ENCODE measurements around the gene GPR153.
A peak's percentile ranks its signal among the peaks of the same experiment; 100 is the strongest.

GPR153 gene

GRCh38 chr1:6235296-6235677 is 25.6 kb downstream of the GPR153 start:
- TF ChIP-seq CTCF (IDR thresholded peaks at IDR 0.05; ENCODE audit: low read length) (no peak), EZH2 (IDR thresholded peaks at IDR 0.05; ENCODE audit: borderline replicate concordance, low read length) (no peak)
- Histone ChIP-seq H3K4me1 (ENCODE audit: insufficient read depth, low read length, severe bottlenecking) (peaks cover 15% of the 10 kb centered on the region), H3K4me3 (ENCODE audit: low read depth, low read length, poor library complexity, severe bottlenecking) (peak overlapping the region; percentile 69), H3K4me2 (ENCODE audit: low read length) (peak overlapping the region; percentile 84), H3K9me3 (ENCODE audit: low read length) (no peaks in the 10 kb centered on the region), H3K9ac (ENCODE audit: low read length) (peak overlapping the region; percentile 75), H2AFZ (ENCODE audit: low read length) (no peak overlapping the region), H3K79me2 (ENCODE audit: insufficient read depth, low read length) (peaks cover 14% of the 10 kb centered on the region; the same call in 1 of the 2 replicates), H3F3A (ENCODE audit: insufficient read depth, low read length) (no peaks in the 10 kb centered on the region), H4K20me1 (ENCODE audit: insufficient read depth, low read length) (no peaks in the 10 kb centered on the region), H3K36me3 (ENCODE audit: insufficient read depth, low read length) (peaks cover 39% of the 10 kb centered on the region), H3K27me3 (ENCODE audit: insufficient read depth, low read length) (no peaks in the 10 kb centered on the region; the same call in 1 of the 2 replicates), H3K9me2 (ENCODE audit: low read depth, low read length) (no peaks in the 10 kb centered on the region), H3K27ac (ENCODE audit: low read depth, low read length, poor library complexity, severe bottlenecking) (no peak overlapping the region)

- H3K9me3 ChIP-seq (ENCODE audit: low read length) = no peaks in the 10 kb centered on the region
- H3K36me3 ChIP-seq (ENCODE audit: insufficient read depth, low read length) = peaks cover 45% of the 10 kb centered on the region
- H3K4me1 ChIP-seq (ENCODE audit: insufficient read depth, low read length, severe bottlenecking) = peaks cover 15% of the 10 kb centered on the region
- peak overlapping the region; percentile 75 for H3K9ac ChIP-seq (ENCODE audit: low read length)
- H3F3A ChIP-seq (ENCODE audit: insufficient read depth, low read length) = no peaks in the 10 kb centered on the region
- peak overlapping the region; percentile 17 for H3K27ac ChIP-seq (ENCODE audit: low read depth, low read length, poor library complexity, severe bottlenecking)
- no peaks in the 10 kb centered on the region for H4K20me1 ChIP-seq (ENCODE audit: insufficient read depth, low read length)
- H3K4me3 ChIP-seq (ENCODE audit: low read depth, low read length, poor library complexity, severe bottlenecking) = peak overlapping the region; percentile 69
- H3K27me3 ChIP-seq (ENCODE audit: insufficient read depth, low read length) = no peaks in the 10 kb centered on the region
- H3K9me2 ChIP-seq (ENCODE audit: low read depth, low read length) = no peaks in the 10 kb centered on the region
- TF ChIP-seq CTCF (IDR thresholded peaks at IDR 0.05; ENCODE audit: low read length) (no peak), EZH2 (IDR thresholded peaks at IDR 0.05; ENCODE audit: borderline replicate concordance, low read length) (no peak)
- no peak overlapping the region for H2AFZ ChIP-seq (ENCODE audit: low read length)
- H3K4me2 ChIP-seq (ENCODE audit: low read length) = peak overlapping the region; percentile 84
- H3K79me2 ChIP-seq (ENCODE audit: insufficient read depth, low read length) = peaks cover 14% of the 10 kb centered on the region; the same call in 1 of the 2 replicates
Observed at GRCh38 chr1:6234502-6235295, 26.2 kb downstream of the GPR153 start.

- Histone ChIP-seq H3K27ac (ENCODE audit: low read depth, low read length, poor library complexity, severe bottlenecking) (no peak overlapping the region), H3K79me2 (ENCODE audit: insufficient read depth, low read length) (peaks cover 14% of the 10 kb centered on the region; the same call in 1 of the 2 replicates), H3K9ac (ENCODE audit: low read length) (peak overlapping the region; percentile 31; the same call in 1 of the 2 replicates), H2AFZ (ENCODE audit: low read length) (no peak overlapping the region), H3K9me2 (ENCODE audit: low read depth, low read length) (no peaks in the 10 kb centered on the region), H3K4me1 (ENCODE audit: insufficient read depth, low read length, severe bottlenecking) (peaks cover 15% of the 10 kb centered on the region), H3K4me3 (ENCODE audit: low read depth, low read length, poor library complexity, severe bottlenecking) (no peak overlapping the region), H3K27me3 (ENCODE audit: insufficient read depth, low read length) (no peaks in the 10 kb centered on the region), H3K4me2 (ENCODE audit: low read length) (no peak overlapping the region), H3K36me3 (ENCODE audit: insufficient read depth, low read length) (peaks cover 56% of the 10 kb centered on the region), H4K20me1 (ENCODE audit: insufficient read depth, low read length) (no peaks in the 10 kb centered on the region), H3K9me3 (ENCODE audit: low read length) (no peaks in the 10 kb centered on the region), H3F3A (ENCODE audit: insufficient read depth, low read length) (no peaks in the 10 kb centered on the region)
- no peak for TF ChIP-seq CTCF (IDR thresholded peaks at IDR 0.05; ENCODE audit: low read length)
- no peak for TF ChIP-seq EZH2 (IDR thresholded peaks at IDR 0.05; ENCODE audit: borderline replicate concordance, low read length)
Observed at GRCh38 chr1:6233376-6233775, 27.5 kb downstream of the GPR153 start.
